Mucosa of rectum (tissue), 2 donors: ENCODE data around the gene CD82.

Source experiments
- H3K27ac ChIP-seq, 2 donors: one replicate each; pipeline ENCODE4 v1.7.0; 2013; ENCODE audit warnings: inconsistent platforms in 2 of 2, low read depth in 2 of 2, low read length in 2 of 2
- H3K27me3 ChIP-seq, 2 donors: one replicate each; pipeline ENCODE4 v1.7.0; 2013; ENCODE audit warnings: low read length in 2 of 2; ENCODE audit not compliant: control insufficient read depth in 2 of 2, insufficient read depth in 2 of 2
- H3K36me3 ChIP-seq, 2 donors: one replicate each; pipeline ENCODE4 v1.7.0; 2013; ENCODE audit warnings: low read length in 2 of 2; ENCODE audit not compliant: control insufficient read depth in 2 of 2, insufficient read depth in 2 of 2
- H3K4me1 ChIP-seq, 2 donors: one replicate each; pipeline ENCODE4 v1.7.0; 2013; ENCODE audit warnings: low read length in 2 of 2, mild to moderate bottlenecking in 1 of 2; ENCODE audit not compliant: control insufficient read depth in 2 of 2, insufficient read depth in 2 of 2
- H3K4me3 ChIP-seq, 2 donors: one replicate each; pipeline ENCODE4 v1.7.0; 2013; ENCODE audit warnings: low read length in 2 of 2
- H3K9ac ChIP-seq, 2 donors: one replicate each; pipeline ENCODE4 v1.7.0; 2013; ENCODE audit warnings: low read length in 2 of 2, low read depth in 1 of 2, mild to moderate bottlenecking in 1 of 2
- H3K9me3 ChIP-seq, 2 donors: one replicate each; pipeline ENCODE4 v1.7.0; 2013; ENCODE audit warnings: low read length in 2 of 2; ENCODE audit not compliant: control insufficient read depth in 2 of 2
- donor health status: healthy.
- donor health status: Normal muscosa, but diverticular disease.

Gene CD82

GRCh38 chr11:44623341-44623730, 57.9 kb downstream of the CD82 start:
- no peak overlapping the region for H3K4me3 ChIP-seq
- H3K9ac ChIP-seq, result no peak overlapping the region
- H3K36me3 ChIP-seq, result peaks cover 4% of the 10 kb centered on the region in 2 donors
- no peaks in the 10 kb centered on the region for H3K9me3 ChIP-seq
- peaks cover 0 to 6% of the 10 kb centered on the region in 2 donors for H3K4me1 ChIP-seq
- H3K27ac ChIP-seq, result no peak overlapping the region
- H3K27me3 ChIP-seq, result peaks cover 0 to 4% of the 10 kb centered on the region in 2 donors

GRCh38 chr11:44623731-44624491, 58.4 kb downstream of the CD82 start:
- H3K9me3 ChIP-seq, result no peaks in the 10 kb centered on the region
- no peak overlapping the region for H3K27ac ChIP-seq
- H3K27me3 ChIP-seq, result peaks cover 0 to 4% of the 10 kb centered on the region in 2 donors
- H3K4me3 ChIP-seq, result no peak overlapping the region
- H3K9ac ChIP-seq, result no peak overlapping the region
- H3K36me3 ChIP-seq, result peaks cover under 1 to 3% of the 10 kb centered on the region in 2 donors
- H3K4me1 ChIP-seq, result peaks cover 0 to 6% of the 10 kb centered on the region in 2 donors

GRCh38 chr11:44624761-44625221, 59.3 kb downstream of the CD82 start:
- Histone ChIP-seq H3K9me3 (no peaks in the 10 kb centered on the region), H3K4me1 (peaks cover 0 to 6% of the 10 kb centered on the region in 2 donors), H3K9ac (no peak overlapping the region), H3K27me3 (peaks cover 0 to 4% of the 10 kb centered on the region in 2 donors), H3K36me3 (no peaks in the 10 kb centered on the region), H3K27ac (no peak overlapping the region), H3K4me3 (no peak overlapping the region)

- H3K9ac ChIP-seq, result no peak overlapping the region
- H3K4me3 ChIP-seq, result no peak overlapping the region
- peaks cover 3 to 4% of the 10 kb centered on the region in 2 donors for H3K27me3 ChIP-seq
- no peaks in the 10 kb centered on the region for H3K9me3 ChIP-seq
- H3K27ac ChIP-seq, result no peak overlapping the region
- peaks cover 0 to 6% of the 10 kb centered on the region in 2 donors for H3K4me1 ChIP-seq
- H3K36me3 ChIP-seq, result no peaks in the 10 kb centered on the region
Observed at GRCh38 chr11:44625759-44626523, 60.5 kb downstream of the CD82 start.

- H3K27ac ChIP-seq, result no peak overlapping the region
- no peak overlapping the region for H3K4me3 ChIP-seq
- H3K27me3 ChIP-seq, result peaks cover 4% of the 10 kb centered on the region in 2 donors
- peaks cover 0 to 3% of the 10 kb centered on the region in 2 donors for H3K4me1 ChIP-seq
- H3K36me3 ChIP-seq, result no peaks in the 10 kb centered on the region
- no peaks in the 10 kb centered on the region for H3K9me3 ChIP-seq
- H3K9ac ChIP-seq, result no peak overlapping the region
Observed at GRCh38 chr11:44626645-44627044, 61.2 kb downstream of the CD82 start.

- Histone ChIP-seq H3K4me1 (peaks cover 0 to 3% of the 10 kb centered on the region in 2 donors), H3K27me3 (peaks cover 4 to 8% of the 10 kb centered on the region in 2 donors), H3K9me3 (no peaks in the 10 kb centered on the region), H3K4me3 (no peak overlapping the region), H3K36me3 (no peaks in the 10 kb centered on the region), H3K27ac (no peak overlapping the region), H3K9ac (no peak overlapping the region)
Observed at GRCh38 chr11:44627165-44627789, 61.8 kb downstream of the CD82 start.

GRCh38 chr11:44627911-44628729, 62.7 kb downstream of the CD82 start:
- Histone ChIP-seq H3K27me3 (peaks cover 8% of the 10 kb centered on the region in 2 donors), H3K36me3 (no peaks in the 10 kb centered on the region), H3K4me1 (peaks cover 0 to 3% of the 10 kb centered on the region in 2 donors), H3K9me3 (no peaks in the 10 kb centered on the region), H3K4me3 (no peak overlapping the region), H3K9ac (no peak overlapping the region), H3K27ac (peak overlapping the region in 1 of 2 donors; percentile 4)

GRCh38 chr11:44628730-44629700, 63.6 kb downstream of the CD82 start:
- no peaks in the 10 kb centered on the region for H3K36me3 ChIP-seq
- peaks cover 0 to 3% of the 10 kb centered on the region in 2 donors for H3K4me1 ChIP-seq
- no peaks in the 10 kb centered on the region for H3K9me3 ChIP-seq
- no peak overlapping the region for H3K27ac ChIP-seq
- no peak overlapping the region for H3K4me3 ChIP-seq
- peaks cover 8 to 9% of the 10 kb centered on the region in 2 donors for H3K27me3 ChIP-seq
- no peak overlapping the region for H3K9ac ChIP-seq
